HG03520 (cell line): Measurements from ENCODE around the gene ELOB.

Source experiments
- ATAC-seq: cut with Tn5 transposase; IDR thresholded peaks from one replicate; pipeline ENCODE4 v1.9.1; 2021; ENCODE audit warnings: mild to moderate bottlenecking, moderate library complexity; ENCODE audit not compliant: unreplicated experiment

The ELOB gene

DNA sequence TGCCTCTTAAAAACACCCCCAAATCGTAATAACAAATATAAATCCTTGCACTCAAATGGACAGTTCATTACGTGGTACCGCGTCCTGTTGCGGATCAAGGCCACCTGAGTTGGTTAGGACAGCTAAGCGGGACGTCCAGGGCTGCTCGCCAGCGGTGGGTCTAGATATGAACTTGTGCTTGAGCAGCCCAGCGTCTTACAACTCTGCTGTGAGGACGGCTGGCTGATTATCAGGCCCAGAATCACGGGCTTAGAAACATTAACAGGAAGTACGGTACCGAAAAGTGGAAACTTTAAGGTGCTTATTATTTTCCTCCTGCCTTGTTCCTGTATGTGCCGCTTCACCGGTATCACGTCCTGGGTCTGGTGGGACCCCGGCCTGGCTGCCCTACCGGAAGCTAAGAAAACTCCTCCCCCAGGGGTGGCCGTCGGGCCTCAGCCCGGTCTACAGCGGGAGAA lies 25.5 kb downstream of the ELOB start:
- ATAC-seq = peak; percentile 27

GRCh38 chr16:2749936-2750335 lies 27.1 kb downstream of the ELOB start:
- no peak for ATAC-seq

DNA sequence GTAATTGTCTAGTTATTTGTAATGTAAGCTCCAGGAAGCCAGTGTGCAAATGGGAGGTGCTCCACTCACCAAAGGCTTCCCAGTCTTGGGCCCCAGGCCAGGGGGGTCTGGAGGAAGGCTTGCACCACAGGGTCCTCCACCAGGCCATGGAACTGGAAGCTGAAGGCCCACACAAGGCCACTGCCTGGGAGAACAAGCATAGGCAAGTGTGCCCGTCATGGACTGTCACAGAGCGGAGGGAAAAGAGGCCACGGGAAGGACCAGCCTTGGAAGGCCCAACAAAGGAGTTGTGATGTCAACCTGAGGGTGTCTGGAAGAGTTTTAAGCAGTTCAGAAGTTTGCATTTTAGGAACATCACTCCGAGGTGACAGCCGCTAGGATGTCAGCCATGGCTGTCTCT lies 27.6 kb downstream of the ELOB start:
- no peak for ATAC-seq

DNA sequence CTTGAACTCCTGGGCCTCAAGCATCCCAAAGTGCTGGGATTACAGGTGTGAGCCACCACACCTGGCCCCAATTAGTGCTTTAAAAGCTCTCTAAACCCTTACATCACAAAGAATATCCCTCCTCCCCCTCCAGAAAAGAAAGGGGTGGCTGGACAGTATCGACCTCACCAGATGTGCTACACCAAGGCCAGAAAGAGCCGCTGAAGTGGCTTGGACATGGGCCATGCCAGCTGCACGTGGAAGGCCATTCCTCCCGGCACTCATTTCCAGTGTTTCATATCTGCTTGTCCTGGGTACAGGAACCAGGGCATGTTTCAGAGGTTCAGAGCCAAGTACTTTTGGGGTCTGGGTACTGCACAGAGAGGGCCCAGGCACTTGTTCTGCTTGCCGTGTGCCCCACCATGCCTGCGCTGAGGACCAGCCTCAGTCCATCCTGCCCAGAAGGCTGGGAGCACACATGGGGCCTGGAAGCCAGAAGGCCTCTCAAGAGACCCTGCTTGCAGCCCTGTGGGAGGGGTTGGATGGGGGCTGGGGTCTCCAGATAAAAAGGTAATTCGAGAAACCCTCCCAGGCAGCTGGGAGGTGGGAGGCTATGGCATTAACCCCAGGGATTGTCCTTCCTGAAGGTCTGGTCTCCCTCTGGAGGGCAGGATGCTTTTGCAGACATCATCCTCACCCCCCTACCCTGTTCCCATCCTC lies 28.2 kb downstream of the ELOB start:
- ATAC-seq = no peak

GRCh38 chr16:2745961-2746360 lies 31.1 kb downstream of the ELOB start:
- no peak for ATAC-seq

- no peak for ATAC-seq
Observed at GRCh38 chr16:2745116-2745890, 31.8 kb downstream of the ELOB start.

- no peak for ATAC-seq
Observed at GRCh38 chr16:2744711-2745110, 32.4 kb downstream of the ELOB start.

- ATAC-seq = no peak
Observed at GRCh38 chr16:2743007-2743810, 33.9 kb downstream of the ELOB start.

GRCh38 chr16:2742323-2743006 lies 34.6 kb downstream of the ELOB start:
- ATAC-seq = no peak

- no peak for ATAC-seq
Observed at GRCh38 chr16:2741168-2741567, 35.9 kb downstream of the ELOB start.

GRCh38 chr16:2740476-2740875 lies 36.6 kb downstream of the ELOB start:
- ATAC-seq = no peak

DNA sequence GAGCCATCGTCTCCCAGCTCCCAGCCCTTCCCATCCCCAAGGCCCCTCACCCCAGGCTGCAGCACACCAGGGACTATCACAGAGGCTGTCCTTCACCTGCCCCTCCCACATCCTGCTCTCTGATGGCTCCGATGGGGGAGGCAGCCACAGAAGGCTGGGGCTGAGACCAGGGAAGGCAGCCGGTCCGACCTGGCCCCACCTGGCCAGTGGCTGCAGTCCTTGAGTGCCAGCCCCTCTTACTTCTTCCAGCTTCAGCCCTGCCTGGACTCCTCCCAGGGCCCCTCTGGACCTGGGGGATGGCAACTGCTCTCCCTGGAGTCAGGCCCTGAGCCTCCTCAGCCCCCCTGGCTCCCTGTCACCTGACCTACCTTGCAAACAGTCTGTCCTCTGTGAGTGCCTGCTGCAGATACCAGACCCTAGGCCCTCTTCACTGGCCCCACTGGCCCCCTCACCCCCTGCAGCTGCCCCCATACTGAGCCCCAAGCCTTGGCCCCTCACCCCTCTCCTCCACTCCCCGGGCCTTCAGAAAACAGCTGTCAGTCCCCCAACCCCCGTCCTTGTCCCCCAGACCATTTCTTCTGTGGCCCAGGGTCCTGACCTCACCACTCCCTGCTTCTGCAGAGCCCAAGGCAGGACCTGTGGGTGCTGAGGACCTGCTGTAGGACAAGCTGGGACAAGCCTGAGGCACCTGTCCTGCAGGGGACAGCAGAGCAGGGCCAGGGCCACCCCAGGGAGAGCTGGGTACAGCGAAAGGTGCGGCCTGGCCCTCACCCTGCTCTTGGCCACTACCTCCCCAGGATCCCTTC lies 37.3 kb downstream of the ELOB start:
- no peak for ATAC-seq

DNA sequence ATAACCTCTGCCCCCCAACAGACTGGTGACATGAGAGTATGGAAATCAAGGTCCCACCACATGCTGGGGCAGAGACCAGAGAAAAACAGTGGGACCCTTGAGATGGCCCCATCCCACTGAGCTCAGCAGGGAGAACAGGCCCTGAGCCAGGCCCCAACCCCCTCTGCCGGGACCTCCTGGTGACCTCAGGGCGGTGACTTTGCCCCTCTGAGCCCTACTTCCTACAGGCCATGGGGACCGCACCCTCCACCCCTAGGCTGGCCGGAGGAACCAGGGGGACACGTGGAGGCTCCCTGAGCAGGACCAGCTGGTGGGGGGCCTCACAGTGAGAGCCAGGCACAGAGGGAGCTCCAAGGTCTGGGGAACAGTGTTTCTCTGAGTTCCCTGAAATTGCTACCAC lies 38.5 kb downstream of the ELOB start:
- no peak for ATAC-seq

DNA sequence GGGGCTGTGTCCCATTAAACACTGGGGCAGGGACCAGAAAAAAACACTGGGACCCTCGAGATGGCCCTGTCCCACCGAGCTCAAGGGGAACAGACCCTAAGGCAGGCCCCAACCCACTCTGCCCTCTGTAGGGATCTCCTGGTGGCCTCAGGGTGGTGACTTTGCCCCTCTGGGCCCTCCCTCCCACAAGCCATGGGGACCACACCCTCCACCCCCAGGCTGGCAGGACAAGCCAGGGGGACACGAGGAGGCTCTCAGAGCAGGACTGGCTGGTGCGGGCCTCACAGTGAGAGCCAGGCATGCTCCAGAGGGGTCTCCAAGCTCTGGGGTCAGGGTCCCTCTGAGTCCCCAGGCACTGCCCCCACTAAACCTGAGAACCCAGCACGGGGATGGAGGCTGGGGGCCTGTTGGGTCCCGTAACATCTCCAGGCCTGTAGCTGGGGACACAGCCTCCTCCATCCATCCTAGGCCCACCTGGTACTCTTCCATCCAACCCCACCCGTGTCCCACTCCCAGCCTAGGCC lies 39.1 kb downstream of the ELOB start:
- no peak for ATAC-seq

DNA sequence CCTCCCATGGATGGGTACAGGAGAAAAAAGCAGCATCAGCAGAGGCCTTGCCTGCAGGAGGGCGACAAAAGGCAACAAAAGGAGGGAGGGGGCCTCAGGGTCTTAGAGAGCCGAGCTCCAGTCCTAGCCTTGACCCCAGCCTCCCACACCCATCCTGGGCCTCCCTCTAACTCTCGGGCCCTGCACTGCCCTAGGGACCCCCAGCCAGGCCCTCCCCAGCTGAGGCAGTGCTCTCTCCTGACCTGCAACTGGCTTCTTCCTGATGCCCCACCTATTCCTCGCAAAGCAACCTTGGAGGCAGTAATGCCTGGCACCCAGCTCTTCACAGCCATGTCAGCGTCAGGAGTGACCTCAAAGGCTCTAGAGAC lies 39.9 kb downstream of the ELOB start:
- no peak for ATAC-seq

GRCh38 chr16:2736476-2737237 lies 40.4 kb downstream of the ELOB start:
- no peak for ATAC-seq

DNA sequence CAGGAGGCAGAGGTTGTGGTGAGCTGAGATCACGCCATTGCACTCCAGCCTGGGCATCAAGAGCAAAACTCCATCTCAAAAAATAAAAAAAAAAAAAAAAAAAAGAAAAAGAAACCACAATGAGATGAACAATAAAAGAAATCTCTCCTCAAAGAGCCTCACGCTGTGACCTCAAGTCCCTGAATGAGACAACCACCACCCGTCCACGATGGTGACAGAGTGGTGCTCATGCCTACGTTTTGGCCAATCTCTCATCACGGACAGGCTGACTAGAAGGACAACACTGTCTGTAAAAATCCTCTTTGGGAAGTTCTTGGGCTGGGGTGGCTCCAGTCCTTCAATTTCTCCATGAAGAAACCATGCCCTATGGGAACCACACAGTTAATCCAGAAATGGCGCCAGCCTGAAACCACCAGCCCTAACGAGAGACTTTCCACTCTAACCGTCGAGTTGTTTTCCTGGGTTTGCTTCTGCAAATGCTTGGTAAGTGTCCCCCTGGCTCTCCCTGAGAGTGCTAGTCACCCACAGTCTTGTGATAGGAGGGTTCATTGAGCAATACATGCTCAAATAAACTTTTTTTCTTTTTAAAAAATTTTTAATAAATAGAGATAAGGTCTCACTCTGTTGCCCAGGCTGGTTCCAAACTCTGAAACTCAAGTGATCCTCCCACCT lies 42.1 kb downstream of the ELOB start:
- no peak for ATAC-seq

GRCh38 chr16:2728034-2728433 lies 49.0 kb downstream of the ELOB start:
- no peak for ATAC-seq

GRCh38 chr16:2726923-2727322 lies 50.2 kb downstream of the ELOB start:
- ATAC-seq = no peak
